Liver (tissue), 9 donors: ENCODE measurements around the gene MCTP1. TPM values are rescaled to one million over a fixed set of nuclear protein-coding genes. Genes with fewer than 3 reads are reported as not detected.

Experiments
- DNase-seq: peaks from one replicate; pipeline ENCODE4 v3.0.0-alpha.2; 2017; ENCODE audit warnings: low spot score
- H3K27ac ChIP-seq, 2 donors: one replicate each; pipeline ENCODE4 v1.7.0; 2013; ENCODE audit warnings: inconsistent platforms in 2 of 2, low read length in 2 of 2, control low read depth in 1 of 2, low read depth in 1 of 2, mild to moderate bottlenecking in 1 of 2
- H3K27me3 ChIP-seq, 4 donors: one replicate each; pipeline versions ENCODE4 v1.6.1 to v1.7.0; 2013; ENCODE audit warnings: low read length in 3 of 4, inconsistent platforms in 1 of 4, mild to moderate bottlenecking in 1 of 4, moderate library complexity in 1 of 4; ENCODE audit not compliant: control insufficient read depth in 4 of 4, insufficient read depth in 4 of 4
- H3K36me3 ChIP-seq, 4 donors: one replicate each; pipeline versions ENCODE4 v1.6.1 to v1.7.0; 2013; ENCODE audit warnings: low read length in 3 of 4, mild to moderate bottlenecking in 3 of 4, low read depth in 1 of 4, moderate library complexity in 1 of 4; ENCODE audit not compliant: control insufficient read depth in 4 of 4, insufficient read depth in 3 of 4
- H3K4me1 ChIP-seq, 4 donors: one replicate each; pipeline versions ENCODE4 v1.6.1 to v1.7.0; 2013; ENCODE audit warnings: low read length in 3 of 4, mild to moderate bottlenecking in 3 of 4, moderate library complexity in 1 of 4; ENCODE audit not compliant: control insufficient read depth in 4 of 4, insufficient read depth in 4 of 4
- H3K4me3 ChIP-seq, 3 donors: one replicate each; pipeline versions ENCODE4 v1.6.1 to v1.7.0; 2013; ENCODE audit warnings: low read length in 3 of 3, control low read depth in 1 of 3, low read depth in 1 of 3, mild to moderate bottlenecking in 1 of 3
- H3K9ac ChIP-seq, 2 donors: one replicate each; pipeline ENCODE4 v1.7.0; 2013; ENCODE audit warnings: low read length in 2 of 2, mild to moderate bottlenecking in 2 of 2, moderate library complexity in 2 of 2, control low read depth in 1 of 2, low read depth in 1 of 2
- H3K9me3 ChIP-seq, 4 donors: one replicate each; pipeline versions ENCODE4 v1.6.1 to v1.7.0; 2013; ENCODE audit warnings: low read length in 3 of 4; ENCODE audit not compliant: control insufficient read depth in 4 of 4
- ATF3 ChIP-seq: IDR thresholded peaks from 2 replicates; pipeline ENCODE4 v1.6.1; 2016; ENCODE audit warnings: antibody characterized with exemption
- CTCF ChIP-seq: fragments of 150-350 bp; IDR thresholded peaks from 2 replicates; pipeline ENCODE4 v1.5.1; 2017; ENCODE audit warnings: improper control_type of control experiment, low read depth, low read length; ENCODE audit not compliant: missing input control
- FOXA1 ChIP-seq: IDR thresholded peaks from 2 replicates; pipeline ENCODE4 v1.6.1; 2016; ENCODE audit warnings: antibody characterized with exemption
- FOXA2 ChIP-seq: IDR thresholded peaks from 2 replicates; pipeline ENCODE4 v1.6.1; 2016; ENCODE audit warnings: antibody characterized with exemption
- GABPA ChIP-seq, 2 donors: IDR thresholded peaks in 1 of 2; conservative IDR thresholded peaks in 1 of 2; 2 replicates each; pipeline ENCODE4 v1.6.1; 2016; ENCODE audit warnings: antibody characterized with exemption in 2 of 2, mild to moderate bottlenecking in 1 of 2, moderate library complexity in 1 of 2
- HNF4A ChIP-seq, 2 donors: conservative IDR thresholded peaks; 2 replicates each; pipeline ENCODE4 v1.6.1; 2016; ENCODE audit warnings: antibody characterized with exemption in 2 of 2, mild to moderate bottlenecking in 2 of 2
- JUND ChIP-seq, 2 donors: IDR thresholded peaks; 2 replicates each; pipeline ENCODE4 v1.6.1; 2016; ENCODE audit warnings: antibody characterized with exemption in 2 of 2
- MAX ChIP-seq: IDR thresholded peaks from 2 replicates; pipeline ENCODE4 v1.6.1; 2016; ENCODE audit warnings: antibody characterized with exemption
- RAD21 ChIP-seq, 2 donors: IDR thresholded peaks; 2 replicates each; pipeline ENCODE4 v1.6.1; 2016; ENCODE audit warnings: antibody characterized with exemption in 2 of 2, mild to moderate bottlenecking in 2 of 2
- RXRA ChIP-seq, 2 donors: IDR thresholded peaks; 2 replicates each; pipeline ENCODE4 v1.6.1; 2017 to 2018; ENCODE audit warnings: antibody characterized with exemption in 2 of 2, mild to moderate bottlenecking in 1 of 2
- SP1 ChIP-seq: IDR thresholded peaks from 2 replicates; pipeline ENCODE4 v1.6.1; 2018; ENCODE audit warnings: antibody characterized with exemption, mild to moderate bottlenecking
- TAF1 ChIP-seq: conservative IDR thresholded peaks from 2 replicates; pipeline ENCODE4 v1.6.1; 2016; ENCODE audit warnings: antibody characterized with exemption, mild to moderate bottlenecking
- YY1 ChIP-seq: IDR thresholded peaks from 2 replicates; pipeline ENCODE4 v1.6.1; 2016; ENCODE audit warnings: antibody characterized with exemption, mild to moderate bottlenecking
- WGBS: extraction: QIAGEN DNeasy Blood & Tissue Kit; methylation state at CpG from one replicate; pipeline ENCODE4 v1.1.7; 2013; 5-methylcytosine and 5-hydroxymethylcytosine counted together
- polyA plus RNA-seq, 2 donors: library from polyadenylated mRNA; stranded (reverse) in 1 of 2; unstranded in 1 of 2; fragments of 200-250 nt in 1 of 2; fragments of >200 nt in 1 of 2; fragmentation: Nextera tagmentation in 1 of 2; extraction: Ambion mirVana in 1 of 2; gene quantifications; one replicate each; pipeline versions ENCODE4 v1.2.1 to v1.2.3, GENCODE V29; 2013 to 2015
- total RNA-seq, 2 donors: library from RNA; depleted of rRNA; stranded (reverse); fragments of >200 nt; gene quantifications; one replicate each; pipeline ENCODE4 v1.2.3, GENCODE V29; 2014
- TF ChIP-seq, protein P1 (sequence below): IDR thresholded peaks from 2 replicates; pipeline ENCODE4 v1.6.1; 2016; ENCODE audit warnings: antibody characterized with exemption
- TF ChIP-seq, protein P2 (sequence below): IDR thresholded peaks from 2 replicates; pipeline ENCODE4 v1.6.1; 2016; ENCODE audit warnings: antibody characterized with exemption, mild to moderate bottlenecking
- donor health status: healthy.
- donor health status: healthy.
- donor health status: healthy.
- donor health status: healthy.
- donor health status: healthy.

MCTP1 gene
- total and polyA plus RNA-seq, 4 donors = 0.67 to 7.6 (median 4.3) TPM

DNA sequence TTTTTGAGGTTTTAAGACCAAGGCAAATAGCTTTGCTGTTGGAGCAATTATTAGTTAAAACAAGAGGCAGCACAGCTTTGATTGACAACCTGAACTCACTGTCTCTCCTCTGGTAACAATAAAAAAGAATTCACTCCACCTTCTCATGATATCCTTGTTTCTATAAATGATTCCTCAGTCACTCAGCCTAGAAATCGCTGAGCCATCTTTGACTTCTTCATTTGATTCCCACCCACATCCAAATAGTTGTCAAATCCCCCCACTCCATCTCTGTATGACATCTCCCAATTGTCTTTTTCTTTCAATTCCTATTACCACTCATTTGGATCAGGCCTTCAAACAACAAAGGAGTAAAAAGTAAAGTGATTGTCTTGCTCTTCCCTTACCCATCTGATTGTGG, 266.4 kb downstream of the MCTP1 start:
- Histone ChIP-seq H3K4me1 (peaks cover 0 to 1% (median 0%) of the 10 kb centered on the region in 4 donors), H3K27ac (no peak overlapping the region), H3K9ac (no peak overlapping the region), H3K36me3 (no peaks in the 10 kb centered on the region), H3K9me3 (peaks cover 0 to 2% (median 0%) of the 10 kb centered on the region in 4 donors), H3K27me3 (no peaks in the 10 kb centered on the region), H3K4me3 (no peak overlapping the region)
- TF ChIP-seq SP1 (no peak), GABPA (IDR thresholded peaks at IDR 0.05 in 1 of 2, conservative IDR thresholded peaks at IDR 0.05 in 1 of 2) (no peak), FOXA1 (no peak), HNF4A (conservative IDR thresholded peaks at IDR 0.05) (no peak), TAF1 (no peak), FOXA2 (no peak), ATF3 (no peak), MAX (no peak), RAD21 (IDR thresholded peaks at IDR 0.05) (no peak), YY1 (no peak), JUND (IDR thresholded peaks at IDR 0.05) (no peak), RXRA (IDR thresholded peaks at IDR 0.05) (no peak), CTCF (no peak)
- TF ChIP-seq, protein P1, sequence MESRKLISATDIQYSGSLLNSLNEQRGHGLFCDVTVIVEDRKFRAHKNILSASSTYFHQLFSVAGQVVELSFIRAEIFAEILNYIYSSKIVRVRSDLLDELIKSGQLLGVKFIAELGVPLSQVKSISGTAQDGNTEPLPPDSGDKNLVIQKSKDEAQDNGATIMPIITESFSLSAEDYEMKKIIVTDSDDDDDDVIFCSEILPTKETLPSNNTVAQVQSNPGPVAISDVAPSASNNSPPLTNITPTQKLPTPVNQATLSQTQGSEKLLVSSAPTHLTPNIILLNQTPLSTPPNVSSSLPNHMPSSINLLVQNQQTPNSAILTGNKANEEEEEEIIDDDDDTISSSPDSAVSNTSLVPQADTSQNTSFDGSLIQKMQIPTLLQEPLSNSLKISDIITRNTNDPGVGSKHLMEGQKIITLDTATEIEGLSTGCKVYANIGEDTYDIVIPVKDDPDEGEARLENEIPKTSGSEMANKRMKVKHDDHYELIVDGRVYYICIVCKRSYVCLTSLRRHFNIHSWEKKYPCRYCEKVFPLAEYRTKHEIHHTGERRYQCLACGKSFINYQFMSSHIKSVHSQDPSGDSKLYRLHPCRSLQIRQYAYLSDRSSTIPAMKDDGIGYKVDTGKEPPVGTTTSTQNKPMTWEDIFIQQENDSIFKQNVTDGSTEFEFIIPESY = no peak
- TF ChIP-seq, protein P2, sequence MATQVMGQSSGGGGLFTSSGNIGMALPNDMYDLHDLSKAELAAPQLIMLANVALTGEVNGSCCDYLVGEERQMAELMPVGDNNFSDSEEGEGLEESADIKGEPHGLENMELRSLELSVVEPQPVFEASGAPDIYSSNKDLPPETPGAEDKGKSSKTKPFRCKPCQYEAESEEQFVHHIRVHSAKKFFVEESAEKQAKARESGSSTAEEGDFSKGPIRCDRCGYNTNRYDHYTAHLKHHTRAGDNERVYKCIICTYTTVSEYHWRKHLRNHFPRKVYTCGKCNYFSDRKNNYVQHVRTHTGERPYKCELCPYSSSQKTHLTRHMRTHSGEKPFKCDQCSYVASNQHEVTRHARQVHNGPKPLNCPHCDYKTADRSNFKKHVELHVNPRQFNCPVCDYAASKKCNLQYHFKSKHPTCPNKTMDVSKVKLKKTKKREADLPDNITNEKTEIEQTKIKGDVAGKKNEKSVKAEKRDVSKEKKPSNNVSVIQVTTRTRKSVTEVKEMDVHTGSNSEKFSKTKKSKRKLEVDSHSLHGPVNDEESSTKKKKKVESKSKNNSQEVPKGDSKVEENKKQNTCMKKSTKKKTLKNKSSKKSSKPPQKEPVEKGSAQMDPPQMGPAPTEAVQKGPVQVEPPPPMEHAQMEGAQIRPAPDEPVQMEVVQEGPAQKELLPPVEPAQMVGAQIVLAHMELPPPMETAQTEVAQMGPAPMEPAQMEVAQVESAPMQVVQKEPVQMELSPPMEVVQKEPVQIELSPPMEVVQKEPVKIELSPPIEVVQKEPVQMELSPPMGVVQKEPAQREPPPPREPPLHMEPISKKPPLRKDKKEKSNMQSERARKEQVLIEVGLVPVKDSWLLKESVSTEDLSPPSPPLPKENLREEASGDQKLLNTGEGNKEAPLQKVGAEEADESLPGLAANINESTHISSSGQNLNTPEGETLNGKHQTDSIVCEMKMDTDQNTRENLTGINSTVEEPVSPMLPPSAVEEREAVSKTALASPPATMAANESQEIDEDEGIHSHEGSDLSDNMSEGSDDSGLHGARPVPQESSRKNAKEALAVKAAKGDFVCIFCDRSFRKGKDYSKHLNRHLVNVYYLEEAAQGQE = no peak
- WGBS = 83% methylated on average over 1 of the region's 1 CpG
- DNase-seq = no peak

DNA sequence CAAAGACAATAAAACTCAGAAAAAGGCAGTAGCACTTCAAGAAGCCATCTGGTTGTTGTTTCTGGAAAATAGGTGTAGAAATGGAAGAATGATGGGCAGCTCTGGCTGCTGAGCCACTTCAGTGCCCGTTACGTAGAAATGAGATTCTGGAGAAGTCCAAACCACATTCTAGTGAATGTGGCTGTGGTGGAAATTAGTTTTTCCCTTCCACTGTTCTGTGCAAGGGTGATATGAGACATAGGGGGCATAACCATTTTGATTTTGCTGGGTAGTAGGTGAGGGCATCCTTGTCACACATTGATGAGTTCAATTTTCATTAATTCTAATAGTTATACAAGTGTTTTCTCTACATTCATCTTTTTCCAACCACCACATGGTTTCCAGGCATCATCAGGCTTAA, 275.1 kb downstream of the MCTP1 start:
- H3K9me3 ChIP-seq = peaks cover 0 to 1% (median 0%) of the 10 kb centered on the region in 4 donors
- no peaks in the 10 kb centered on the region for H3K4me1 ChIP-seq
- DNase-seq = no peak
- no peaks in the 10 kb centered on the region for H3K36me3 ChIP-seq
- 93% methylated on average over 2 of the region's 2 CpGs for WGBS
- TF ChIP-seq TAF1 (no peak), CTCF (no peak), MAX (no peak)
- no peak overlapping the region for H3K9ac ChIP-seq
- H3K4me3 ChIP-seq = no peak overlapping the region
- no peaks in the 10 kb centered on the region for H3K27me3 ChIP-seq
- no peak overlapping the region for H3K27ac ChIP-seq
